ENCODE data around the gene RPS5.

- TF ChIP-seq, protein P1, sequence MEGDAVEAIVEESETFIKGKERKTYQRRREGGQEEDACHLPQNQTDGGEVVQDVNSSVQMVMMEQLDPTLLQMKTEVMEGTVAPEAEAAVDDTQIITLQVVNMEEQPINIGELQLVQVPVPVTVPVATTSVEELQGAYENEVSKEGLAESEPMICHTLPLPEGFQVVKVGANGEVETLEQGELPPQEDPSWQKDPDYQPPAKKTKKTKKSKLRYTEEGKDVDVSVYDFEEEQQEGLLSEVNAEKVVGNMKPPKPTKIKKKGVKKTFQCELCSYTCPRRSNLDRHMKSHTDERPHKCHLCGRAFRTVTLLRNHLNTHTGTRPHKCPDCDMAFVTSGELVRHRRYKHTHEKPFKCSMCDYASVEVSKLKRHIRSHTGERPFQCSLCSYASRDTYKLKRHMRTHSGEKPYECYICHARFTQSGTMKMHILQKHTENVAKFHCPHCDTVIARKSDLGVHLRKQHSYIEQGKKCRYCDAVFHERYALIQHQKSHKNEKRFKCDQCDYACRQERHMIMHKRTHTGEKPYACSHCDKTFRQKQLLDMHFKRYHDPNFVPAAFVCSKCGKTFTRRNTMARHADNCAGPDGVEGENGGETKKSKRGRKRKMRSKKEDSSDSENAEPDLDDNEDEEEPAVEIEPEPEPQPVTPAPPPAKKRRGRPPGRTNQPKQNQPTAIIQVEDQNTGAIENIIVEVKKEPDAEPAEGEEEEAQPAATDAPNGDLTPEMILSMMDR (conservative IDR thresholded peaks at IDR 0.05; ENCODE audit: low read depth, low read length) = no peak
- TF ChIP-seq EZH2 (IDR thresholded peaks at IDR 0.05; ENCODE audit: borderline replicate concordance, low read depth, low read length, poor library complexity, severe bottlenecking) = no peak
Observed at GRCh38 chr19:58398545-58398944, 11.5 kb downstream of the RPS5 start.
